WTC11 (cell line): ENCODE results near the gene WNT16.

Experiments used
- CTCF ChIP-seq: fragments of 200-600 bp; IDR thresholded peaks from 2 replicates; pipeline ENCODE4 v1.8.0; 2022; ENCODE audit warnings: antibody characterized with exemption
- TEAD4 ChIP-seq: sonication (generic); formaldehyde crosslinking; IDR thresholded peaks from 2 replicates; pipeline ENCODE4 v1.8.0; 2022; ENCODE audit warnings: mild to moderate bottlenecking, missing genetic modification reagents
- TF ChIP-seq, protein P1 (sequence below): sonication (generic); formaldehyde crosslinking; IDR thresholded peaks from 2 replicates; pipeline ENCODE4 v1.8.1; 2023; ENCODE audit warnings: mild to moderate bottlenecking, missing genetic modification reagents

DNA sequence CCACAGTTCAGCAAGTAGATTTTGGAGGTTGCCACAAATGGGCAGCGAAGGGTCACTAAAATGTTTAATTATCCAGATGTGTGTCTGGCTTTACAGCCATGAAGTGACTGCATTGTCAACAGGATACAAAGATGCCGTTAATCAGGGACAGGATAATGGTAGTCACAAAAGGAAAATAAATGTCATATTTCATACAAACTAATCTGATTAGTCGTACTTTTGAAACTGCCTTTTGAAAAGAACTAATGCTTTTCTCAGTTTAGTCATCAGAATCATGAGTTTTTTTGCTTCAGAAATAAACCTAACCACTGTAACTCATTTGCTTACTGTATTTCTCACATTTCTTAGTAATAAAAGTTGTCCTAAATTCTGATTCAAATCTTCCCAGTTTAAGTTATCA, 22.2 kb upstream of the WNT16 start:
- TF ChIP-seq CTCF, result no peak
- TF ChIP-seq, protein P1, sequence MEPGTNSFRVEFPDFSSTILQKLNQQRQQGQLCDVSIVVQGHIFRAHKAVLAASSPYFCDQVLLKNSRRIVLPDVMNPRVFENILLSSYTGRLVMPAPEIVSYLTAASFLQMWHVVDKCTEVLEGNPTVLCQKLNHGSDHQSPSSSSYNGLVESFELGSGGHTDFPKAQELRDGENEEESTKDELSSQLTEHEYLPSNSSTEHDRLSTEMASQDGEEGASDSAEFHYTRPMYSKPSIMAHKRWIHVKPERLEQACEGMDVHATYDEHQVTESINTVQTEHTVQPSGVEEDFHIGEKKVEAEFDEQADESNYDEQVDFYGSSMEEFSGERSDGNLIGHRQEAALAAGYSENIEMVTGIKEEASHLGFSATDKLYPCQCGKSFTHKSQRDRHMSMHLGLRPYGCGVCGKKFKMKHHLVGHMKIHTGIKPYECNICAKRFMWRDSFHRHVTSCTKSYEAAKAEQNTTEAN (CRISPR knock-in tag), result no peak
- no peak for TF ChIP-seq TEAD4 (CRISPR knock-in tag)
